Adipose tissue (tissue), 3 donors: Measurements from ENCODE around the gene USP24. TPM values are rescaled to one million over a fixed set of nuclear protein-coding genes. Genes with fewer than 3 reads are reported as not detected.

ENCODE experiments used
- H3K27ac ChIP-seq: one replicate; pipeline ENCODE4 v1.5.1; 2013; ENCODE audit warnings: low read depth, low read length
- WGBS, 3 donors: extraction: QIAGEN DNeasy Blood & Tissue Kit; methylation state at CpG; one replicate each; pipeline ENCODE4 v1.1.7; 2013; 5-methylcytosine and 5-hydroxymethylcytosine counted together
- polyA plus RNA-seq, 3 donors: library from polyadenylated mRNA; stranded (reverse); fragments of 200-250 nt; gene quantifications; one replicate each; pipeline ENCODE4 v1.2.3, GENCODE V29; 2013
- donor health status: healthy with polysubstance abuse.
- donor health status: Bipolar disorder and iron deficiency.
- donor health status: healthy.

The USP24 gene
- polyA plus RNA-seq, 3 donors: 6.6 to 16.0 (median 9.3) TPM

DNA sequence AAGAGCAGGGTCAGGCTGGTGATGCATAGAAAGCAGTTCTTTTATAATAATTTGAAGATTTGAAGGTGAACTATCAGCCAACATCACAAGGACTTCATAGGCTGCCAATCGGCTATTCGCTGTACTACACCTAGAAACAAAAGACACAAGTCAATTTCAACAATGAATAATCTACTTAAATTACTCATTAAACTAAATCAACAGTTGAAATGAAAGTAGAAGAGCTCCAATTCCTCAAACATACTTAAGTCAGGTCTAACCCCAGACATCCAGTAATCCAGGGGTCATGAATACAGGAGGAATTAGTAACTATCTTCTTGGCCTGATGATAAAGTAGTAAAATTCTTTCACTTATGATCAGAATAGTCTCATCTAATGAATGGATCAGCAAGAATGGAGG lies 111.3 kb downstream of the USP24 start:
- WGBS, 3 donors: 96 to 97% (median 96%) methylated on average over 2 of the region's 2 CpGs
- no peak overlapping the region for H3K27ac ChIP-seq

- no peak overlapping the region for H3K27ac ChIP-seq
- WGBS, 3 donors: 93 to 94% (median 94%) methylated on average over 5 of the region's 5 CpGs
Measured at GRCh38 chr1:55095095-55095494, 120.1 kb downstream of the USP24 start.

DNA sequence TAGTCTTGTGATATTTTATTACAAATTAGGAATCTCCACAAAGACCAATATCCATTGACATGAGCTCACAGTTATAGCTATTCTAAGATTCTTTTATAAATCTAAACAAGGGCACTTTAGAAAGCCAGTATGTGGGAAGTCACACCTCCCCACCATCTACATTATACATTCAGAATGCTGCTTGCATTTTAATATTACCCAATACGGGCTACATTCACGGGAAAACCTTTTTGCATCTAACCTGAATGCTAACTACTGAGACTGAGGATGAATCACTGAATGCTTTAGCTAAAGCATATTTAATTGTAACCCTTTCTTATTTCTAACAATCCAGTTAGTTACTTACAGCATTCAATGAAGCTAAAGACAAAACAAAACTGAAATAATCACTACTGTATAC lies 122.7 kb downstream of the USP24 start:
- H3K27ac ChIP-seq: no peak overlapping the region
- WGBS, 3 donors: 88 to 93% (median 89%) methylated on average over 2 of the region's 2 CpGs

GRCh38 chr1:55089683-55090082 lies 125.5 kb downstream of the USP24 start:
- H3K27ac ChIP-seq: no peak overlapping the region
- 87 to 91% (median 90%) methylated on average over 2 of the region's 2 CpGs for WGBS, 3 donors

GRCh38 chr1:55088413-55088812 lies 126.8 kb downstream of the USP24 start:
- WGBS, 3 donors: 51 to 82% (median 59%) methylated on average over 4 of the region's 4 CpGs
- no peak overlapping the region for H3K27ac ChIP-seq

DNA sequence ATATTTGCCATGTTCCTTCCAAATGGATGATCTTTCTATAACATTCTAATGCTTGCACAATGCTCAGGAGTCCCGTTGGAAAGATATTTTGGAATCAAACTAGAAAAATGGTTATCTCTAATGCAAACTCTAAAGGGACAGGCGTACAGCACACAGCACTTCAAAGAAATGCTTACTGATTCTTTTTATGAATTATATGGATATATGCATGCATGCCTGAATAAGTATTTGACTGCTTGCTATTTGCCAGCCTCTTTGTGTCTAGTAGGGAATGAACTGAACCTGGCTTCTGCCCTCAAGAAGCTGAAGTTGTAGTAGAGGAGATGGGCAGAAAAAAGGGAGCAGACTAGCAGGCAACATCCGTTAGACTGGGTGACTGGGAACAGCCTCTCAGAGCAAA lies 127.7 kb downstream of the USP24 start:
- 86 to 90% (median 88%) methylated on average over 3 of the region's 3 CpGs for WGBS, 3 donors
- H3K27ac ChIP-seq: no peak overlapping the region

DNA sequence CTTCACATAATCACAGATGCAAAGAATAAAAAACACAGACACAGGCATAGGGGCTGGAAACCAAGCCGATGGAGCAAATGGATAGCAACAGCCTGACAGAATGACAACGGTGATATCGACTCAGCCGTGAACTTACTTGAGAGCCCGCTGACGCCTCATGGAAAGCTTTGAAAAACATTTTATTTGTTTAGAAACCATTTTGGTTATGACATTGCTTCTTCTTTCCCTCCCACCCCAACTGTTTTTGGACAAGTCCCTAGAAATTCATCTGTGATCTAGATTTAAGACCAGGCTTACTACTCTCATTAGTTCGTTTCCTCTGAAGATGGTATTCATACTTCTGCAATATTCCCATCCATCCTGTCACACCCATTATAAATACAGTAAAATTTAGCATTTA lies 130.9 kb downstream of the USP24 start:
- H3K27ac ChIP-seq: no peak overlapping the region
- WGBS, 3 donors: 93 to 98% (median 96%) methylated on average over 7 of the region's 7 CpGs

DNA sequence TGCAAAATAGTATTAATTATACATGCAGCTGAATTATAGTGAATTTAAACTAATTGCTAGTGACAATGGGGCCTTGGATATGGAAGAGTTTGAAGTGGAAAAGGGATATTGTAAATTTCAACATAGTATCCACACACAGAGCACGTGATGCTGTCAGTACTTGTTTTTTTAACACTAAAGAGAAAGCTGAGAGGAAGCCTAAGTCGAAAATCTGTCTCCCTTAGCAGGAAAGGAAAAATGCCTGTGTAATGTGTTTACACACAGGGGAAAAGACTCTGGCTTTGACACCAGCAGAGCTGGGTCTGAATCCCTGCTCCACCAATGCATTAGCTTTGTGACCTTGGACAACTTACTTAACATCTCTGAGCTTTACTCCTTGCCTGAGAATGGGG lies 133.3 kb downstream of the USP24 start:
- 44 to 64% (median 49%) methylated on average over 2 of the region's 2 CpGs for WGBS, 3 donors
- no peak overlapping the region for H3K27ac ChIP-seq

DNA sequence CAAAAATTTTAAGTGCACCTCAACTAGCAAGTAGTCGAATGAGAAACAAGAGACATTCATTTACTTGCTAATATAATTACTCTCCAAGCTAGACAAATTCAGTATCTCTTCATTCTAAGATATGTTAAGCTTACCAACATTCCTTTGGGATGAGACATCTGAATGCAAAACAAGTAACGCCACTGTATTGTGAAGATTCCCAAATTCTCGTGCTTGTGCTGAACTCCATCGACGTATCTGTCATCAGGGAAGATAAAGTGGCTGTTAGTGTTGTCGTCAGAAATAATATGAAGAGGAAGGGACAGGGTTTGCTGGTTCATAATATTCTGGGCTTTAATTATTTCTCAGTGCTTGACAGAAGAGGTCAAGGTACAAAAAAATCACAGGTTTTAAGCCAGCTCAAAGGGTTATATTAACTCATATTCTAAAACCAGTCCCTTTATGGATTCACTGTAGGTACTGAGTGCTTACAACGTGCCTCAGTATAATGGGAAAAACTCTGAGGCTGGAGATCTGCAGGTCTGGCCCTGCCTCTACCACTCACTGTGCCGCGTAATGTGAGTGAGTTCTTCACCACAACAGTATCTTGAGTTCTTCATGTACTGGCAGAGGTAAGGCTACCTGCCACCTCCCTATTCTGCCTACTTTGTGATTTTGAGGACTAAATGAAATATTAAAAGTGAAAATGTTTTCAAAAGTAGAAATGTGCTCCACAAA lies 133.8 kb downstream of the USP24 start:
- 64 to 87% (median 83%) methylated on average over 9 of the region's 9 CpGs for WGBS, 3 donors
- H3K27ac ChIP-seq: no peak overlapping the region

- H3K27ac ChIP-seq: no peak overlapping the region
- 96 to 98% (median 98%) methylated on average over 7 of the region's 7 CpGs for WGBS, 3 donors
Measured at GRCh38 chr1:55079651-55080050, 135.5 kb downstream of the USP24 start.

DNA sequence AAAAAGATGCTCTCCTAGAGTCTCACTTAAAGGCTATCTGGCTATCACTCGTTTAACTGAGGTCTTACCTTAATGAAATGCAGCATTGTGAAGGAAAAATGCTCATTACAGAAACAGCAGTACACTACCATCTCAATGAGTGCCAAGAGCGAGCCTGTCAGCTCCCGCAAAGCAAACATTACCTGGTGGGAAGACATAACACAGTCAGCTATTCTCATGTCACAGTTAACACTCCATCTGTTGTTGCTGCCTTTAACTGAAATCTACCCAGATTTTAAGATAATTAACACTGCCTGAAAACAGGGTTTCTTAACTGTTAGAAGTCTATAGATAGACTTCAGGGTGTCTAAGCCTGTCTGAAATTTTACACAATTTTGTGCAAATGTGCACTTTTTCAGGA lies 136.7 kb downstream of the USP24 start:
- no peak overlapping the region for H3K27ac ChIP-seq
- WGBS, 3 donors: 72 to 96% (median 91%) methylated on average over 3 of the region's 3 CpGs

DNA sequence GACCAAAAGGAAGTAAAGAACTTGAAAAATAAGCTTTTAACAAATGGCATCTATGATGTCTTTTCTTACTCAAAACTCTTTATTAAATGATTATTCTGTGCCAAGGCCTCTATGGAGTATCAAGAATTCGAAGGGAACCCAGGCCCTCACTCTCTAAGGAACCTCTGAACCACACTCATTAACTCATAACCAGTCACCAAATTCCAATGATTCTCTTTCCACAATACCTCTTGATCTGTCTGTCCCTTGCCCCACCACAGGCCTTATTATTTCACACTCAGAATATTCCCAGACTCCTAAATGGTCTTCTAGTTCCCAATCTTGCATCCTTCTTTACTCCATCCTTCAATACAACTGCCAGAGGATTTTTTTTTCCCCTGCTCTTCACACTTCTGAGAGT lies 138.8 kb downstream of the USP24 start:
- 83 to 91% (median 85%) methylated on average over 1 of the region's 1 CpG for WGBS, 3 donors
- no peak overlapping the region for H3K27ac ChIP-seq

DNA sequence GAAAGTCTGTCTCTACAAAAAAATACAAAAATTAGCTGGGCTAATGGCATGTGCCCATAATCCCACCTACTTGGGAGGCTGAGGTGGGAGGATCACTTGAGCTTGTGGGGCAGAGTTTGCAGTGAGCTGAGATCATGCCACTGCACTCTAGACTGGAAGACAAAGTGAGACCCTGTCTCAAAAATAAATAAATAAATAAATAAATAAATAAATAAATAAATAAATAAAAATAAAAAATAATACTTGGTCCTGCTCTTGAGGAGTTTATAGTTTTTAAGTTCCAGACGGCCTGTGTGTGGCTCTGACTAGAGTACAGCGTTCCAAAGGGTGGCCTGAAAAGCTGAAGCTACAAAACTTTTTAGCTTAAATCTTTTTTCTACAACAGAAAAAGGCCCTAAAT lies 140.7 kb downstream of the USP24 start:
- H3K27ac ChIP-seq: no peak overlapping the region
- 71 to 97% (median 92%) methylated on average over 2 of the region's 2 CpGs for WGBS, 3 donors

- no peak overlapping the region for H3K27ac ChIP-seq
- 89 to 94% (median 91%) methylated on average over 3 of the region's 3 CpGs for WGBS, 3 donors
Measured at GRCh38 chr1:55073187-55073916, 141.8 kb downstream of the USP24 start.

GRCh38 chr1:55071477-55071876 lies 143.7 kb downstream of the USP24 start:
- 51 to 64% (median 64%) methylated on average over 8 of the region's 8 CpGs for whole genome bisulfite sequencing, 3 donors
- no peak overlapping the region for H3K27ac ChIP-seq

DNA sequence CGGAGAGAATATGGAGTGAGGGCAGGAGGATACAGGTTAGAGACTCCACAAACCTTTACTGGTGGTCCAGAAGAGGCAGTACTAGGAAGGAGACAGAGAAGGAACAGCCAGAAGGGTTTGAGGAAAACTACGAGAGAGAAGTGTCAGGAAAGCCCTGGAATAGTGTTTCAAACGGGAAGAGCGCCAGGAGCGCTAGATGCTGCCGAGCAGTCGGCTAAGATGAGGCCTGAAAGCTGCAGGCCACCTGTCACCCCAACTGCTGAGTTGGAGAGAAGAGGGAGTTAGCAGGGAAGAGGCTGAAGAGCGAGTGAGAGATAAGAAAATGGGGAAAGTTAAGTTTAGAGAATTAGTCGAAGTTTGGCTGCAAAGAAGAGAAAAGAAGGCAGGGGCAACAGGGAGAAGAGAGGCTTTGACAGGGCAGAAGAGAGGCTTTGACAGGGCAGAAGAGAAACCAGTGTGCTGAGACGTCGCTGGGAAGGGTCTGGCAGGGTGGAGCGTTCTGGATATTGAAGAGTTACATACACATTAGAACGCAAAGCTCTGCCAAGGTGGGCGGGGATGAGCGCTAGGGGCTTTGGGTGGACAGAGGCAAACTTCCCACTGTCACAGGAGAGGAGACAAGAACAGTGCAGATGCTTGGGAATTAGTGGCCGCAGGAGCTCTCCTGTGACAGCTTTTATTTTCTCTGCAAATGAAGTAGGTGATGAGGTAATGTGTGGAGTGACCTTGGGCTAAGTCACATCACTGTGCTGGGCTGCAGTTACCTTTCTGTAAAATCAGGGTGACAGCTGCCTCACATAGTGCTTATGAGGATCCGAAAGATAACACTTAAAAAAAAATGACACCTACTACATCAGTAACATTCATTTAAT lies 144.6 kb downstream of the USP24 start:
- 81 to 84% (median 83%) methylated on average over 17 of the region's 17 CpGs for WGBS, 3 donors
- H3K27ac ChIP-seq: no peak overlapping the region

GRCh38 chr1:55069280-55069679 lies 145.9 kb downstream of the USP24 start:
- WGBS, 3 donors: 90 to 92% (median 92%) methylated on average over 7 of the region's 7 CpGs
- H3K27ac ChIP-seq: no peak overlapping the region

DNA sequence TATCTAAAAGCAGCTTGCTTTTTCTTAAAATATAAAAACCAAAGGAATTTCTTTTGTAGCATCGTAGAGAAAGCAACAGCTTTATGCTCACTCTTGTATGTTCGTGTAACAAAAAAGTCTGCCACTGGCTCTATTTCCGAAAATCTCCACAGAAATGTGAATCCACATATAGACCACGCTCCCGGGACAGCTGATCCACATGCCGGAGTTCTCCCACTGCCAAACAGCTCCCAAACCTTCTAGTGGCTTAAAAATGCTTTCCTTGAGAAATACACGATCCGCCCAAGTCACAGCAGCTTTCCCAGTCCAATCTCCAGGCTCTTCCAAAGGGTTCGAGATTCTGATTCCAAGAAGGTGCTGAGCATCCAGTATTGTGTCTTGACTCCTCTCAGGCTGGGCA lies 146.5 kb downstream of the USP24 start:
- no peak overlapping the region for H3K27ac ChIP-seq
- WGBS, 3 donors: 94 to 97% (median 96%) methylated on average over 9 of the region's 9 CpGs

DNA sequence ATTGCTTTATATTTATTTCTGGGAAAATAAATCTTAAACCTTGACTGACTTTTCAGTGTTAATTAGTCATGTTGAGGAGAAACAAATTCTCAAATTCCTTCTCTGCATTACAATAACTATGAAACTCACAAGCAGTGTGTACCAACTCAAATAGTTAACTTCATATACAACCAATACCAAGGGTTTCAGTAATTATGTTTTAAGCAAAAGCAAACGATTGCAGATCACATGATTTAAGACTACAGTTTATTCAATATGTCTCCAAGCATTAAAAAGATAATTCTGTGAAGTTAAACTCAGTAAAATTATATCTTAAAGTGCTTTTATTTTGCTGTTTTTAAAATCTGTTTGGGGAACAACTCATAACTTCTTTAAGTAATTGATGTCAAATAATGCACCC lies 147.2 kb downstream of the USP24 start:
- no peak overlapping the region for H3K27ac ChIP-seq
- 52 to 81% (median 66%) methylated on average over 1 of the region's 1 CpG for WGBS, 3 donors
